ENCODE results near the gene RBM19.
"Not testable (repeated sequence)": the region's sequence is repeated elsewhere in the genome, so short reads cannot be mapped to it uniquely, and the experiment has no call there.

The RBM19 gene, protein sequence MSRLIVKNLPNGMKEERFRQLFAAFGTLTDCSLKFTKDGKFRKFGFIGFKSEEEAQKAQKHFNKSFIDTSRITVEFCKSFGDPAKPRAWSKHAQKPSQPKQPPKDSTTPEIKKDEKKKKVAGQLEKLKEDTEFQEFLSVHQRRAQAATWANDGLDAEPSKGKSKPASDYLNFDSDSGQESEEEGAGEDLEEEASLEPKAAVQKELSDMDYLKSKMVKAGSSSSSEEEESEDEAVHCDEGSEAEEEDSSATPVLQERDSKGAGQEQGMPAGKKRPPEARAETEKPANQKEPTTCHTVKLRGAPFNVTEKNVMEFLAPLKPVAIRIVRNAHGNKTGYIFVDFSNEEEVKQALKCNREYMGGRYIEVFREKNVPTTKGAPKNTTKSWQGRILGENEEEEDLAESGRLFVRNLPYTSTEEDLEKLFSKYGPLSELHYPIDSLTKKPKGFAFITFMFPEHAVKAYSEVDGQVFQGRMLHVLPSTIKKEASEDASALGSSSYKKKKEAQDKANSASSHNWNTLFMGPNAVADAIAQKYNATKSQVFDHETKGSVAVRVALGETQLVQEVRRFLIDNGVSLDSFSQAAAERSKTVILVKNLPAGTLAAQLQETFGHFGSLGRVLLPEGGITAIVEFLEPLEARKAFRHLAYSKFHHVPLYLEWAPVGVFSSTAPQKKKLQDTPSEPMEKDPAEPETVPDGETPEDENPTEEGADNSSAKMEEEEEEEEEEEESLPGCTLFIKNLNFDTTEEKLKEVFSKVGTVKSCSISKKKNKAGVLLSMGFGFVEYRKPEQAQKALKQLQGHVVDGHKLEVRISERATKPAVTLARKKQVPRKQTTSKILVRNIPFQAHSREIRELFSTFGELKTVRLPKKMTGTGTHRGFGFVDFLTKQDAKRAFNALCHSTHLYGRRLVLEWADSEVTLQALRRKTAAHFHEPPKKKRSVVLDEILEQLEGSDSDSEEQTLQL

GRCh38 chr12:113965951-113966797 is at the start of gene RBM19:
Gene RBM19, minus strand, starts transcription at chr12:113966325. Its CDS starts 98 bp downstream, at chr12:113966227.
- DNase-seq (ENCODE audit: low read depth, low spot score), result peak; percentile 87

DNA sequence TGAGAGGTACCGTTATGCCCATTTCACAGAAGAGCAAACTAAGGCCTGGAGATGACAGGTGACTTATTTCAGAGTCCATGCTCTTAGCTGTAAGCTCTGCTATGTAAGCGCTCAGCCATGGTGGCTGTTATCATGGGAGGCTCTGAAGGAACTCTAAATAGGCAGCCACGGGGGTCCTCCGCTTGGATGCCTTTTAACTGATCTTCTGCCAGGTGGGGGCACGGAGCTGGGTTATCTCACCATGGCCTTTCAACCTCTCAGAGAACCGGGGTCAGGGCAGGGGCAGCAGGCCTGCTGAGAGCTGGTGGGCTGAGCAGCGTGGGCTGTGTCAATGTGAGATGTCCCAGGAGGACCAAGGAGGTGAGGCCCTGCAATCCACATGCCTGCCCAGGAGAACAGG is 49.7 kb upstream of the RBM19 start:
- DNase-seq (ENCODE audit: low read depth, low spot score), result no peak

- peak; percentile 71 for DNase-seq (ENCODE audit: low read depth, low spot score)
Measured at GRCh38 chr12:114013575-114014345, 47.6 kb upstream of the RBM19 start.

GRCh38 chr12:114012744-114013431 is 46.8 kb upstream of the RBM19 start:
- no peak for DNase-seq (ENCODE audit: low read depth, low spot score)

DNA sequence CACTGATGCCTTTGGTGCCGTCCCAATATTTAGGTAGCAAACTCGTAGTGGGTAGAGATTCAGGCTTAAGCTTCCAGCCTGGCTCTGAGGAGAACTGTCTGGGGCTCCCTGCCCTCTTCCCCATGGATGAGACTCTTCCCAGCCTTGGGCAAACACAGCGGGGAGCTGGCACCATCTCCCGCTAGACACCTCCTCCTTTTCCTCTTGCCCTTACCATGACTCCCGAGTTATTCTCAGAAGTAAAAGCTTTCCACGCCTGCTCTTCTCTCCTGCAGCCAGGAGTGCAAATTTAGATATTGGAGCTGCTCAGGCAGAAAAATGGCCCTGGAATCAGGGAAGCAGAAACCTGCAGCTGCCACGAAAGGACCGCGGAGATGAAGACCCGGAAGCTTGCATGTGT is 45.6 kb upstream of the RBM19 start:
- no peak for DNase-seq (ENCODE audit: low read depth, low spot score)

DNA sequence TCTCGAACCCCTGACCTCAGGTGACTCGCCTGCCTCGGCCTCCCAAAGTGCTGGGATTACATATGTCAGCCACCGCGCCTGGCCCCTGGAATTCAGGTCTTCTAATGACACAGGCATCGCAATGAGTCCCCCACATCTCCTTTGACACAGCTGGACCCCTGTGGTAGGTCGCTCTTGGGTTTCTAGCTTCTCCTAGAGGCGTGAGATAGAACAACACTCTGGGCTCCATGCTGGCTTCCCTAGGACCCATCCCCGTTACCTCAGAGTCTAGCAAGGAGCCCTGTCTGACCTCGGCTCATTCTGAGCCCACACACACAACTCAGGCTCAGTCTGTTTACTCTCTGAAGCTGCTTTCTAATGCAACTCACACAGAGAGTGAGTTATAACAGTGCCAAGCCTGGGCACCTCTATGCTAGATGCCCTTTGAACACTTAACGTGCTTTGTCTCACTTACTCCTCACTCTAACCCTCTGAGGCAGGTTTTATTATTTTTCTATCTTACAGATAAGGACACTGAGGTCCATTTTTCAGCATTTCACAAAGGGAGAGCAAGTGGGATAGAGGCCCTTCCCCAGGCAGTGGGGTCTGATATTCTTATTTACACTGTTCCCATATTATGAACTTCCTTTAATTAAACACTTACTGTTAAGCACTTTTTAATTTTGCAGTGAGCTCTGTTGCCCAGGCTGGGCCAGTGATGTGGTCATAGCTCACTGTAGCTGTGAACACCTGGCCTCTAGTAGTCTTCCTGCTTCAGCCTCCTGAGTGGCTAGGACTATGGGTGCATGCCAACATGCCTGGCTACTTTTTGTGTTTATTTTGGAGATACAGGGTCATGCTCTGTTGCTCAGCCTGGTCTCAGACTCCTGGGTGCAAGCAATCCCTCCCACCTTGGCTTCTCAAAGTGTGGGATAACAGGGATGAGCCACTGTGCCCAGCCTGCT is 40.6 kb upstream of the RBM19 start:
- DNase-seq (ENCODE audit: low read depth, low spot score), result no peak

- DNase-seq (ENCODE audit: low read depth, low spot score), result no peak
Measured at GRCh38 chr12:114004402-114004801, 38.3 kb upstream of the RBM19 start.

DNA sequence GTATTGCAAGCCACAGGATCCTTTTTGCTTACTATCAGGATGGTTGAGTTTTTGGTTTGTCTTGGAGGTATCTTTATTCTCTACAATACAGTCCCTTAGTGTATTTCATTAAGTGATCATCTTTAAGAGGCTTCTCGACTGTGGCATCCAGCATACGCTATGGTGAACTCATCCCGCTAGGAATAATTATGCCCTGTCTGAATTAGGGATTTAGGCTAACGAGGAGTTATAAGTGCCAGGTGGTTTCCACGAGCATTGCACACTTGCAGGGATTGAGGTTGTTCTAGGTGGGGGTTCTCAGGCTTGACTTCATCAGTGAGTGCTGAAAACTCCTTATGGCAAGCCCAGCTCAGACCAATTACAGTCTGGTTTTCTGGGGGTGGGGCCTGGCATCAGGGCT is 37.2 kb upstream of the RBM19 start:
- DNase-seq (ENCODE audit: low read depth, low spot score), result no peak

DNA sequence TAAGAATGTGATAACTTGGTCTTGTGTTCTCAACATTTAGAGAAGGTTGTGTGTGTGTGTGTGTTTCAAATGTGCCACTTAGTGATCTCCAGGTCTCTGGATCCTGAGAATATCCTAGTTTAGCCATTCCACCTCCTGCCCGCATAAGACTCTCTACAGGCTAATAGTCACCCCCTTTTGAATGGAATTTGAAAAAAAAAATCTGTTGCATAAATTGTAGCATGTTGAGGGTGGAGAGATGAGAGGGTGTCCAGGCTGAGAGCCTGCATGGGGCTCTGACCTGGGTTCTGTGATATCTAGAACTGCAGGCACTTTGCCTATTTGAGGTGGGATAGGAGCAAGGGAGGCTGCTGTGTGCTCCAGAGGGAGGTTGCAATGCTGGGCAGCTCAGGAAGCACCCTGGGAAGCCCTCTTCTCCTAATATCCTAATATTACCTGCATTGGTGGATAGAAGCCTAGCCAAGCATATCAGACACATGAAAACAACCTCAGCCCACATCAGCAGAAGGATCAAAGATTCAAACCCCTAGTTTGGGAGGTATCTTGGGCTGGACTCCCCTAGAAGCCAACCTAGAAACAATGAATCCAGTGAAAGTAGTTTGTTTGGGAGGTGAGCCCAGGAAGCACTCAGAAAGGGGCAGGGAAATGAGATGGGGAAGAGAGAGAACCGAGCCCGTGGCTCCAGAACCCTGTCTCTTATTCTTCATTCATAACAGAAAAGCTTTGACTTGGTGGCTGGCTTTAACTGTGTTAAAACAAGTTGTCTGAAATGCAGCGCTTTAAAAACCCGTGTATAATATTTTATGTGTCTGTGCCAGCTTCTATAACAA is 35.6 kb upstream of the RBM19 start:
- no peak for DNase-seq (ENCODE audit: low read depth, low spot score)

DNA sequence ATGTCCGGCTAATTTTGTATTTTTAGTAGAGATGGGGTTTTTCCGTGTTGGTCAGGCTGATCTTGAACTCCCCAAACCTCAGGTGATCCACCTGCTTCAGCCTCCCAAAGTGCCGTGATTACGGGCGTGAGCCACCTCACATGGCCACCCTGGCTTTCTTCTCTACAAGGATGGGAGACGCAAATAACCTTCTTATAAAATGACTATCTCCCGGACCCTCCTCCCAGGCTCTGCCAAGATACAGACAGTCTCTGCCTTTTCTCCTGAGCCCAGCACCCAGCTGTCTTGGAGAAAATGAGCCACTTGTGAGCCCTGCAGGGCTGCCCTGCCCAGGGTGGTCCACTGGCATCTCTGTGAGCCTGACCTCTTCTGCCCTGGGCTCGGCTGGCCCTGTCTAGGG is 34.7 kb upstream of the RBM19 start:
- DNase-seq (ENCODE audit: low read depth, low spot score), result no peak

DNA sequence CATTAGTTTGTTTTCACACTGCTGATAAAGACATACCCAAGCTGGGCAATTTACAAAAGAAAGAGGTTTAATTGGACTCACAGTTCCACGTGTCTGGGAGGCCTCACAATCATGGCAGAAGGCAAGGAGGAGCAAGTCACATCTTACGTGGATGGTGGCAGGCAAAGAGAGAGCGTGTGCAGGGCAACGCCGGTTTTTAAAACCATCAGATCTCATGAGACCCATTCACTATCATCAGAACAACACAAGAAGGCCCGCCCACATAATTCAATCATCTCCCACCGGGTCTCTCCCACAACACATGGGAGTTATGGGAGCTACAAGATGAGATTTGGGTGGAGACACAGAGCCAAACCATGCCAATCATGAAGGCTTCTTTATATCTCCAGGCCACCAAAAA is 34.1 kb upstream of the RBM19 start:
- not testable (repeated sequence) for DNase-seq (ENCODE audit: low read depth, low spot score)

GRCh38 chr12:113997365-113997764 is 31.2 kb upstream of the RBM19 start:
- DNase-seq (ENCODE audit: low read depth, low spot score), result no peak

DNA sequence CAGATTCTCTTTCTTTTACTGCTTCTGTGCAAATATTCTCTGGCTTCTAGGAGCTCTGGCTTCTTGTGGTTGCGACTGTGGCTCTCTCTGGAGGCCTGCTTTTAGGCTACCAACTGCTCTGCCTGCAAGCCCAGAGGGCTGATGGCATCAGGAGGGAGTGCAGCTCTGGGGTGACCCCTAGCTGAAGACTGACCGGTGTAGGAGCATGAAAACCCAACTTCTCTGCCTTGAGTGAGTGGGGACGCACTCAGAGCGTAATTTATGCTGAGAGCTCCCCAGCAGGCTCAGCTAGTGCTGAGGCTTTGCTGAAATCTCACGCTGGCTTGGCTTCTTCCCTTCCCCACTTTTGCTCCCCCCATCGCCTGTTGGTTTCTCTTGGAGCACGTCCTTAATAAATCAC is 29.9 kb upstream of the RBM19 start:
- DNase-seq (ENCODE audit: low read depth, low spot score), result peak; percentile 50

DNA sequence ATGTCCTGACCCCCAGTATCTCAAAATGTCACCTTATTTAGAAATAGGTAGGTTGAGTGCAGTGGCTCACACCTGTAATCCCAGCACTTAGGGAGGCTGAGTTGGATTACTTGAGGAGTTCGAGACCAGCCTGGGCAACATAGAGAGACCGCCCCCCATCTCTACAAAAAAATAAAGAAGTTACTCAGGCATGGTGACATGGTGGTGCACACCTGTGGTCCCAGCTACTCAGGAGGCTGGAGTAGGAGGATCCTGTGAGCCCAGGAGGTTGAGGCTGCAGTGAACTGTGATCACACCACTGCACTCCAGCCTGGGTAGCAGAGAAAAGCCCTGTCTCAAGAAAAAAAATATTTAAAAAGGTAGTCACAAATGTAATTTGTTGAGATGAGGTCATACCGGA is 27.9 kb upstream of the RBM19 start:
- no peak for DNase-seq (ENCODE audit: low read depth, low spot score)

DNA sequence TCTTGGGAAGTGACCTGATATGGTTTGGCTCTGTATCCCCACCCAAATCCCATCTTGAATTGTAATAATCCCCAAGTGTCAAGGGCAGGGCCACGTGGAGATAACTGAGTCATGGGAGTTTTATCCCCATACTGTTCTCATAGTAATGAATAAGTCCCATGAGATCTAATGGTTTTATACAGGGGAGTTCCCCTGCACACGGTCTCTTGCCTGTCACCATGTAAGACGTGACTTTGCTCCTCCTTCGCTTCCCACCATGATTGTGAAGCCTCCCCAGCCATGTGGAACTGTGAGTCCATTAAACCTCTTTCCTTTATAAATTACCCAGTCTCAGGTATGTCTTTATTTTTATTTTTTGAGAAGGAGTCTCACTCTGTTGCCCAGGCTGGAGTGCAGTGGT is 26.6 kb upstream of the RBM19 start:
- DNase-seq (ENCODE audit: low read depth, low spot score), result not testable (repeated sequence)

- no peak for DNase-seq (ENCODE audit: low read depth, low spot score)
Measured at GRCh38 chr12:113991224-113992044, 25.3 kb upstream of the RBM19 start.

All from iPS DF 19.7 (cell line).